Activated naive CD8-positive, alpha-beta T cell (primary cell): Measurements from ENCODE around the gene MARK4.
A peak's percentile ranks its signal among the peaks of the same experiment; 100 is the strongest.

Source experiments
- H3K27ac Mint-ChIP-seq: one replicate; pipeline ENCODE4 v1.8.0; 2021; ENCODE audit warnings: mixed read lengths
- H3K27me3 Mint-ChIP-seq: one replicate; pipeline ENCODE4 v1.8.0; 2021; ENCODE audit warnings: mixed read lengths
- H3K36me3 Mint-ChIP-seq: one replicate; pipeline ENCODE4 v1.8.0; 2021; ENCODE audit warnings: mixed read lengths
- H3K4me1 Mint-ChIP-seq: one replicate; pipeline ENCODE4 v1.8.0; 2021; ENCODE audit warnings: low read depth, mixed read lengths
- H3K4me3 Mint-ChIP-seq: one replicate; pipeline ENCODE4 v1.8.0; 2021; ENCODE audit warnings: mild to moderate bottlenecking, mixed read lengths
- H3K9me3 Mint-ChIP-seq: one replicate; pipeline ENCODE4 v1.8.0; 2021; ENCODE audit warnings: low read depth, mixed read lengths

Gene MARK4

GRCh38 chr19:45250832-45251451 lies at the start of gene MARK4:
MARK4 (plus strand) TSS chr19:45251271; CDS start chr19:45251589, 318 bp downstream.
- H3K27me3 Mint-ChIP-seq = no peaks in the 10 kb centered on the region
- H3K27ac Mint-ChIP-seq = peak within 1 kb of the TSS; percentile 17
- peaks cover 31% of the 10 kb centered on the region for H3K4me1 Mint-ChIP-seq
- H3K9me3 Mint-ChIP-seq = no peaks in the 10 kb centered on the region
- H3K4me3 Mint-ChIP-seq = peak within 1 kb of the TSS; percentile 87
- H3K36me3 Mint-ChIP-seq = no peaks in the 10 kb centered on the region

GRCh38 chr19:45202637-45203036 lies 48.4 kb upstream of the MARK4 start:
- H3K27ac Mint-ChIP-seq = no peak overlapping the region

GRCh38 chr19:45205810-45206209 lies 45.3 kb upstream of the MARK4 start:
- no peak overlapping the region for H3K4me3 Mint-ChIP-seq
- peaks cover 3% of the 10 kb centered on the region for H3K27me3 Mint-ChIP-seq
- peaks cover 3% of the 10 kb centered on the region for H3K36me3 Mint-ChIP-seq
- H3K9me3 Mint-ChIP-seq = no peaks in the 10 kb centered on the region
- H3K27ac Mint-ChIP-seq = no peak overlapping the region
- H3K4me1 Mint-ChIP-seq = no peaks in the 10 kb centered on the region

More at GRCh38 chr19:45202637-45203036, 48.4 kb upstream of the MARK4 start:
- H3K4me3 Mint-ChIP-seq = no peak overlapping the region
- H3K4me1 Mint-ChIP-seq = no peaks in the 10 kb centered on the region
- no peaks in the 10 kb centered on the region for H3K9me3 Mint-ChIP-seq
- peaks cover 2% of the 10 kb centered on the region for H3K27me3 Mint-ChIP-seq
- H3K36me3 Mint-ChIP-seq = peaks cover 3% of the 10 kb centered on the region

DNA sequence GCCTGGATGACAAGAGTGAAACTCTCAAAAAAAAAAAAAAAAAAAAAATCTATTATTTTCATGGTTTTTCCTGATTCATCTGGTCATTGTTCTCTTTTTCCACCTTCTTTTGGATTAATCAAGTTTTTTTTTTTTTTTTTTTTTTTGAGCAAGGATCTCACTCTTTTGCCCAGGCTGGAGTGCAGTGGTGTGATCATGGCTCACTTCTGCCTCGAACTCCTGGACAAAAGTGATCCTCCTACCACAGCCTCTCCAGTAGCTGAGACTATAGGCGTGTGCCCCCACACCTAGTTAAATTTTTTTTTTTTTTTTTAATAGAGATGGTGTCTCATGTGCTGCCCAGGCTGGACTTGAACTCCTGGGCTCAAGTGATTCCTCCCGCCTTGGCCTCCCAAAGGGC lies 44.7 kb upstream of the MARK4 start:
- peaks cover 3% of the 10 kb centered on the region for H3K36me3 Mint-ChIP-seq
- no peak overlapping the region for H3K27ac Mint-ChIP-seq
- no peaks in the 10 kb centered on the region for H3K9me3 Mint-ChIP-seq
- no peaks in the 10 kb centered on the region for H3K4me1 Mint-ChIP-seq
- peaks cover 3% of the 10 kb centered on the region for H3K27me3 Mint-ChIP-seq
- no peak overlapping the region for H3K4me3 Mint-ChIP-seq

DNA sequence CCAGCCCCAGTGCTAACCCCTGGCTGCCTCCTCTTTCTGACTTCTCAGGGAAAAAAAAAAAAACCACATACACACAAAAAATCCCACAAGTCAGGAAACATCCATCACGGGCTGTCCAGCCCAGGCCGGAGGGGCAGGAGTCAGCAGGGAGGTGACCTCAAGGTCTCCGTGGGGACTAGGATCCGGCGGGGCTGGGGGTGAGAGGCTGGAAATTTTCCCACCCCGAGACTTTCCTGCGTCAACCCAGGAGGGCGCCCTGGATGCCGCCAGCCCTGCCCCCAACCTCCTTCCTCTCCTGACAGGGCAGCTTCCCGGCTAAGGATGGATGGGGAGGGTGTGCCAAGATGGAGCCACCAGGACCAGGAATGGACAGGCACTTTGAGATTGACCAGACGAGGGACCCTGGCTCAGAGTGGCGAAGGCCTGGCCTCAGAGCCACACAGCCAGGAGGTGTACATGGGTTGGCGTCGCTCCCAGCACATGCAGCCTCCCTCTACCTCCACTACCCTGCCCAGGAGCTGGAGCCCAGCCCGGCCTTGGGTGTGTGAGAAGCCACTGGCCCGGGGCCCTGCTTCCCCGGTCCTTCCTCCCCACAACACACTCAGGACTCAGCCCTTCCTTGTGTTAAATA lies 39.2 kb upstream of the MARK4 start:
- Mint-ChIP-seq H3K27ac (no peak overlapping the region), H3K27me3 (peaks cover 11% of the 10 kb centered on the region), H3K36me3 (no peaks in the 10 kb centered on the region), H3K4me1 (peaks cover 1% of the 10 kb centered on the region), H3K9me3 (no peaks in the 10 kb centered on the region), H3K4me3 (no peak overlapping the region)

- Mint-ChIP-seq H3K9me3 (no peaks in the 10 kb centered on the region), H3K4me1 (peaks cover 1% of the 10 kb centered on the region), H3K36me3 (no peaks in the 10 kb centered on the region), H3K4me3 (no peak overlapping the region), H3K27ac (no peak overlapping the region), H3K27me3 (peaks cover 14% of the 10 kb centered on the region)
Measured at GRCh38 chr19:45213031-45213430, 38.0 kb upstream of the MARK4 start.

DNA sequence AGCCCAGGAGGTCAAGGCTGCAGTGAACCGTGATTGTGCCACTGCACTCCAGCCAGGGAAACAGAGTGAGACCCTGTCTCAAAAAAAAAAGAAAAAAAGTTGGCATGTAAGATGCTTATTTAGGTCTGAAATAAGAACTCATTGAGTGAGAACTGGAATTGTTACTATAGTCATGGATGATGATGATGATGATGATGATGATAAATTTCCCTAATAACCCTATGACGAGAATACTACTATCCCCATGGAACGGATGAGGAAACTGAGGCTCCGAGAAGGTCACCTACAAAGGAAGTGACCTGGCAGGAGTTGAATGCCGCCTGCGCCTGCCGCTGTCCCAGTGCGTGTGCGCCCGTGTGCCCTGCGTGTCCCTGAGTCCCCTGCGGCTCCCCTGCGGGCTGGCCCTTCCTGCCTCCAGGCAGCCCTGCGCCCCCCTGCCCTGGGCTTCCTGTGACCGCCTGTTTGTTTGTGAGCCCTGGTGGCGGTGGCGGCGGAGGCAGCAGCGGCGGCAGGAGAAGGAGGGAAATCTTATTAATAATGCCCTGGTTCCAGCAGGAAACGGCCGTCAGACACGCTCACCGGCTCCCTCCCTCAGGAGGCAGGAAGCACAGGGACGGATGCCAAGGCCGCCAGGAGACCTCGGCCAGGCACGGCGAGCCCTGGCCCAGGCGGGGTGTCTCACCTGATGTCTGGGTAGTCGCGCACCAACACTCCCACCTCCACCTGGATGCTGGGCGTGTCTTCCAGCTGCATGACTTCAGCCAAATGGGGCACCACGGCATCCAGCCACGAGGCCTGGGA lies 35.5 kb upstream of the MARK4 start:
- no peaks in the 10 kb centered on the region for H3K9me3 Mint-ChIP-seq
- H3K4me3 Mint-ChIP-seq = no peak overlapping the region
- no peak overlapping the region for H3K27ac Mint-ChIP-seq
- peaks cover 1% of the 10 kb centered on the region for H3K4me1 Mint-ChIP-seq
- H3K27me3 Mint-ChIP-seq = peaks cover 22% of the 10 kb centered on the region
- H3K36me3 Mint-ChIP-seq = no peaks in the 10 kb centered on the region

DNA sequence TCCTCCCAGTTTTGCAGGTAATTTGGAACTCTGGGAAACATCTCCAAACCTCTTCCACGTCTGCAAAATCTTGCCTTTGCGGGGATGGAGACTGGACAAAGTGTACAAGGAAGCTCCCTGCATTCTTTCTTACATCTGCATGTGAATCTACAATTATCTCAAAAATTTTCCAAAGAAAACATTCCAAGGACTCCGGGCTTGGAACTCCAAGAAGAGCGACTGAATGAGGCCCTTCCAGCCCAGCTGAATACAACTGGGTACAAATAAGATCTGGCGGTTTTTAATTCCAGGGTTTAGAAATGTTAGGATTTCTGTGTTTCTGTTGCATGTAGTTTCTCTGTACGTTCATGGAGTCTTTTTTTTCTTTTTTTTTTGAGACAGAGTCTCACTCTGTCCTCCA lies 34.4 kb upstream of the MARK4 start:
- Mint-ChIP-seq H3K27me3 (peaks cover 22% of the 10 kb centered on the region), H3K4me1 (peaks cover 1% of the 10 kb centered on the region), H3K27ac (no peak overlapping the region), H3K9me3 (no peaks in the 10 kb centered on the region), H3K4me3 (no peak overlapping the region), H3K36me3 (no peaks in the 10 kb centered on the region)

DNA sequence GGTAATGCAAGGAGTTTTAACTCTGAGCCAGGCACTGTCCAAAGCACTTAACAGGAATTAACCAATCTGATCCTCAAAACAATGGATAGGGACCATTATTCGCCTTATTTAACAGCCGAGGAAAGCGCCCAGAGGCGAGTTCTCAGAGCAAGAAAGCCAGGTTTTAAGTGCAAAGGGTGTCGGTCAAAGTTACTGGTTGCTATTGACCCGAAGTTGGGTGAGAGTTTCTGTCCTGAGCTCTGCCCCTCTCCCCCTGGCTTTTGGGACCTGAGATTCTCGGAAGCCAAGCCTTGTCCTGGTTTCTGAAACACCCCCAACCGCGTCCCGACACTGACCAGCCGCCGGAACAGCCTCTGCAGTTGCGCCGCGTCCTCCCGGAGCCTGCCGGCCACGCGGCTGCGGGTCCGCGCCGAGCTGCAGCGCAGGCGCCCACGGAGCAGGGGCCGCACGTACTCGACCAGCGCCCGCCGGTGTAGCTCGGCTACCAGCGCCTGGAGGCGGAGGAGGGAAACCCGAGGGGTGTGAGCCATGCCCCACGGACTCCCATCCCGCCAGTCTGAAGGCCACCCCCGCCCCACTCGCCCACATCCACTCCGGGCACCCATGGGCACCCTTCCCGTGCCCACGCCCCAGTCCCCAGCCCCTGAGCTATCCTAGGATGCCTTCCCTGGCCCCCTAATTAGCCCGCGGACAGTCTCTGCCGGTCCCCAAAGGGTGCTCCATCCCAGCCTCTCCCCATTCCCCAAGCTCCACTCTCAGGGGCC lies 33.7 kb upstream of the MARK4 start:
- Mint-ChIP-seq H3K9me3 (no peaks in the 10 kb centered on the region), H3K4me1 (peaks cover 1% of the 10 kb centered on the region), H3K27ac (no peak overlapping the region), H3K4me3 (no peak overlapping the region), H3K36me3 (no peaks in the 10 kb centered on the region), H3K27me3 (peaks cover 23% of the 10 kb centered on the region)

GRCh38 chr19:45217957-45218334 lies 33.1 kb upstream of the MARK4 start:
- peaks cover 27% of the 10 kb centered on the region for H3K27me3 Mint-ChIP-seq
- H3K4me1 Mint-ChIP-seq = peaks cover 1% of the 10 kb centered on the region
- H3K4me3 Mint-ChIP-seq = no peak overlapping the region

DNA sequence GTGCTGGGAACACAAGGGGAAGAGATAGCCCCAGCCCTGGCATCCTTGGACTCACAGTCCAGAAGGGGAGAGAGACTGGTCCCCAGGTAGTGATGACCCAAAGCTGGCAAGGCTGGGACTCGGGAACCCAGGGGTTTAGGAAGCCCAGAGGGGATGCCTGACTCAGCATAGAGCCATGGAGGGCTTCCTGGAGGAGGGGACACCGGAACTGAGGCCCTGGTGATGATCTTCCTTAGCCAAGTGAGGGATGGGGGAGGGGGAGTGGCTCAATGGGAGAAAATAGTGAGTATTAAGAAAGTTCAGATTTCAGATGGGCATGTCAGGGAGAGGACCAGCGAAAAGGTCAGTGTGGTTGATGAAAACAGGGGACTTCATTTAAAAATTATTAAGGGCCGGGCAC lies 32.6 kb upstream of the MARK4 start:
- peaks cover 1% of the 10 kb centered on the region for H3K4me1 Mint-ChIP-seq
- peaks cover 26% of the 10 kb centered on the region for H3K27me3 Mint-ChIP-seq

More at GRCh38 chr19:45217957-45218334, 33.1 kb upstream of the MARK4 start:
- H3K36me3 Mint-ChIP-seq = no peaks in the 10 kb centered on the region
- no peaks in the 10 kb centered on the region for H3K9me3 Mint-ChIP-seq
- no peak overlapping the region for H3K27ac Mint-ChIP-seq

GRCh38 chr19:45218911-45219743 lies 31.9 kb upstream of the MARK4 start:
- Mint-ChIP-seq H3K27ac (no peak overlapping the region), H3K9me3 (no peaks in the 10 kb centered on the region), H3K36me3 (no peaks in the 10 kb centered on the region), H3K27me3 (peaks cover 24% of the 10 kb centered on the region), H3K4me1 (peaks cover 1% of the 10 kb centered on the region), H3K4me3 (no peak overlapping the region)

More for the DNA sequence above, 32.6 kb upstream of the MARK4 start:
- H3K27ac Mint-ChIP-seq = no peak overlapping the region
- no peaks in the 10 kb centered on the region for H3K9me3 Mint-ChIP-seq
- no peak overlapping the region for H3K4me3 Mint-ChIP-seq
- H3K36me3 Mint-ChIP-seq = no peaks in the 10 kb centered on the region

- H3K27me3 Mint-ChIP-seq = peaks cover 17% of the 10 kb centered on the region
- H3K4me1 Mint-ChIP-seq = no peaks in the 10 kb centered on the region
- no peak overlapping the region for H3K27ac Mint-ChIP-seq
- H3K4me3 Mint-ChIP-seq = no peak overlapping the region
- H3K9me3 Mint-ChIP-seq = no peaks in the 10 kb centered on the region
- no peaks in the 10 kb centered on the region for H3K36me3 Mint-ChIP-seq
Measured at GRCh38 chr19:45222724-45223123, 28.3 kb upstream of the MARK4 start.

DNA sequence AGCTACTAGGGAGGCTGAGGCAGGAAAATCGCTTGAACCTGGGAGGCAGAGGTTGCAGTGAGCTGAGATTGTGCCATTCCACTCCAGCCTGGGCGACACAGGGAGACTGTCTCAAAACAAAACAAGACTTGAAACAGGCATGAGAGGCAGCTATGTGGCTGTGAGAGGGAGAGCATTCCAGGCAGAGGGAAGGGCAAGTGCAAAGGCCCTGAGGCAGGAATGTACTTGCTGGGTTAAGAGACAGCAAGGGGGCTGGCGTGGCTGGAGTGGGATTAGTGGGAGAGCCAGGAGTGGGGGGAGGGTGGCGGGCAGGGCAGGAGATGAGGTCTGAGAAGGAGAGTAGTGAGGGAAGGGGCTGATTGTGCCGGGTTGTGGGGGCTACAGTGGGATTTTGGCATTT lies 27.2 kb upstream of the MARK4 start:
- Mint-ChIP-seq H3K4me3 (no peak overlapping the region), H3K36me3 (no peaks in the 10 kb centered on the region), H3K27me3 (peaks cover 12% of the 10 kb centered on the region), H3K27ac (no peak overlapping the region), H3K4me1 (no peaks in the 10 kb centered on the region), H3K9me3 (no peaks in the 10 kb centered on the region)
